ENCODE data around the gene GPR132. TPM values are rescaled to one million over a fixed set of nuclear protein-coding genes. Genes with fewer than 3 reads are reported as not detected.
A peak's percentile ranks its signal among the peaks of the same experiment; 100 is the strongest.

Gene GPR132
- total and polyA plus RNA-seq, 12 donors: 0.19 to 4.1 (median 0.82) TPM

DNA sequence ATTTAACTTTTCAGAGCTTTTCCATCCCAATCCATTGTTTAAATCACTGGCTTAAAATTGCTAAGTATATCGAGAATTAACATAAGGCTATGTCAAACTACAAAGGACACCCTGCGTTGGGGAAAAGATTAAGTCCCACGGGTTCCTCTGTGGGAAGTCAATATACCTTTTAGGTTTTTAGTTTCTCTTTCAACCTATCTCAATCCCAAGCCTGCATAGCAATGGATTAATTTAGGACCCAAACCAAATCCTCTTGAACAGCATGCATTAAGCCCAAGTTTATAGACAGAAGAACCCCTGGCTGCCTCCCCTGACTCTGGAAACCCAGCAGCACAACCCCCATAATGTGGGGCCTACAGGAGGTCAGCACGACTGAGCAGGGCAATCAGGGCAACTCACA, 50.6 kb downstream of the GPR132 start:
- intact Hi-C loops (cut with DNase I): no loop called here
- TF ChIP-seq, protein P1, sequence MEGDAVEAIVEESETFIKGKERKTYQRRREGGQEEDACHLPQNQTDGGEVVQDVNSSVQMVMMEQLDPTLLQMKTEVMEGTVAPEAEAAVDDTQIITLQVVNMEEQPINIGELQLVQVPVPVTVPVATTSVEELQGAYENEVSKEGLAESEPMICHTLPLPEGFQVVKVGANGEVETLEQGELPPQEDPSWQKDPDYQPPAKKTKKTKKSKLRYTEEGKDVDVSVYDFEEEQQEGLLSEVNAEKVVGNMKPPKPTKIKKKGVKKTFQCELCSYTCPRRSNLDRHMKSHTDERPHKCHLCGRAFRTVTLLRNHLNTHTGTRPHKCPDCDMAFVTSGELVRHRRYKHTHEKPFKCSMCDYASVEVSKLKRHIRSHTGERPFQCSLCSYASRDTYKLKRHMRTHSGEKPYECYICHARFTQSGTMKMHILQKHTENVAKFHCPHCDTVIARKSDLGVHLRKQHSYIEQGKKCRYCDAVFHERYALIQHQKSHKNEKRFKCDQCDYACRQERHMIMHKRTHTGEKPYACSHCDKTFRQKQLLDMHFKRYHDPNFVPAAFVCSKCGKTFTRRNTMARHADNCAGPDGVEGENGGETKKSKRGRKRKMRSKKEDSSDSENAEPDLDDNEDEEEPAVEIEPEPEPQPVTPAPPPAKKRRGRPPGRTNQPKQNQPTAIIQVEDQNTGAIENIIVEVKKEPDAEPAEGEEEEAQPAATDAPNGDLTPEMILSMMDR (IDR thresholded peaks at IDR 0.05): no peak
- WGBS, 2 donors: 76 to 77% methylated on average over 4 of the region's 4 CpGs

DNA sequence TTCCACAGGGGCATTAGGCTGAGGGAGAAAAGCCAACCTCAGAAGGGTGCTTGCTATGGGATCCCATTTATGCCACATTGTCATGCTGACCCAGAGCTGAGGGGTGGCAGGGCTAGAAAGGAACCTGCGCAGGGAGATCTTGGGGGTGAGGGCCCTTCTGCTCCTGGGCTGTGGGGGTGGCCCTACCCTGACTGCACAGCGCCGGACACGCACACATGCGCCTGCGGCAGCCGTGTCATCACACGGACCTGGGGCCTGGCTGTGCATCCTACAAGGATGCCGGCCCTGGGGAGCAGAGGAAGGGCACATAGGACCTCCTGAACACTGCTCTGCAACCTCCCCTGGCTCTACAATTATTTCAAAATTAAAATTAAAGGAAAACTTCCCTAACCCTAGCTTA, 51.2 kb downstream of the GPR132 start:
- TF ChIP-seq, protein P1 (IDR thresholded peaks at IDR 0.05): no peak
- Histone ChIP-seq H3K36me3 (peaks cover 0 to 33% (median 4%) of the 10 kb centered on the region in 9 donors), H3K9me3 (no peaks in the 10 kb centered on the region), H3K27me3 (no peaks in the 10 kb centered on the region), H3K27ac (no peak overlapping the region), H3K4me1 (peaks cover 0 to 42% (median 15%) of the 10 kb centered on the region in 9 donors), H3K4me3 (no peak overlapping the region)
- DNase-seq: no peak
- ATAC-seq: peak in 1 of 8 donors; percentile 35
- 88 to 89% methylated on average over 9 of the region's 9 CpGs for WGBS, 2 donors
- intact Hi-C loops (cut with DNase I): no loop called here

More for the DNA sequence above, 50.6 kb downstream of the GPR132 start:
- Histone ChIP-seq H3K27me3 (no peaks in the 10 kb centered on the region), H3K27ac (no peak overlapping the region), H3K4me1 (peaks cover 0 to 48% (median 21%) of the 10 kb centered on the region in 9 donors), H3K9me3 (no peaks in the 10 kb centered on the region), H3K4me3 (no peak overlapping the region), H3K36me3 (peaks cover 0 to 27% (median 4%) of the 10 kb centered on the region in 9 donors)
- no peak for ATAC-seq
- no peak for DNase-seq

DNA sequence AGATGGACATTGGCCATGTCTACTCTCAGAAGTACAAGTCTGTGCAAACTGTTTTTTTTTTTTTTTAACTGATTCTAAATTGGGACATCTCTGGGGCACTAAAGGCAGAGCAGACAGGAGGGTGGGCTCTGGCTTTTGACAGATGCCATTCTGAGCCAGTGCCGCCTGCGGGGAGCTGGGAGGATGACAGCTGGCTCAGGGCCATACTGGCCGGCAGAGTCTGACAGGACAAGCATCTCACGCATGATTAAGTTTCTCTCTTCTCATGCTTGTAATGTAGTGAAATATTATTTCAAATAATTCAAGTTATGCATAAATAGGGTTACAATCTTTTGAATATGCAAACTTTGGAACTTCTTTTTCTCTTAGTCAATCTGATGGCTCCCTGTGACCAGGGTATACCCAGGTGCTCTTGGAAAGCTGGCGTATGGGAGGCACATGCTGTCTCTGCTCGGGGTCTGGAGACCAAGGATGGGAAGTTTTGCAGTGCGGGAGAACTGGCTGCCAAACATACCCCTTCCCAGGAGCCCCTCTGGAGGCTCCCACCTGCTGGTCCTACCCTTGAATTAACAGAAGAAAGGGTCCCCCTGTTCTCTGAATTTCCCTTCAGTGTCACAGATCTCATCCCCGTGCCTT, 52.0 kb downstream of the GPR132 start:
- no peak overlapping the region for H3K4me3 ChIP-seq
- WGBS, 2 donors: 34 to 40% methylated on average over 8 of the region's 8 CpGs
- no peaks in the 10 kb centered on the region for H3K9me3 ChIP-seq
- DNase-seq (peak; percentile 31 to 50), ATAC-seq (peak in 7 of 8 donors; percentile 44 to 91 (median 69))
- H3K4me1 ChIP-seq: peaks cover 0 to 36% (median 8%) of the 10 kb centered on the region in 9 donors
- H3K36me3 ChIP-seq: peaks cover 0 to 41% (median 4%) of the 10 kb centered on the region in 9 donors
- no peak overlapping the region for H3K27ac ChIP-seq
- no peaks in the 10 kb centered on the region for H3K27me3 ChIP-seq
- TF ChIP-seq, protein P1 (IDR thresholded peaks at IDR 0.05): peak in 5 of 9 donors; percentile 22 to 40 (median 25)
- intact Hi-C loops (cut with DNase I): no loop called here

DNA sequence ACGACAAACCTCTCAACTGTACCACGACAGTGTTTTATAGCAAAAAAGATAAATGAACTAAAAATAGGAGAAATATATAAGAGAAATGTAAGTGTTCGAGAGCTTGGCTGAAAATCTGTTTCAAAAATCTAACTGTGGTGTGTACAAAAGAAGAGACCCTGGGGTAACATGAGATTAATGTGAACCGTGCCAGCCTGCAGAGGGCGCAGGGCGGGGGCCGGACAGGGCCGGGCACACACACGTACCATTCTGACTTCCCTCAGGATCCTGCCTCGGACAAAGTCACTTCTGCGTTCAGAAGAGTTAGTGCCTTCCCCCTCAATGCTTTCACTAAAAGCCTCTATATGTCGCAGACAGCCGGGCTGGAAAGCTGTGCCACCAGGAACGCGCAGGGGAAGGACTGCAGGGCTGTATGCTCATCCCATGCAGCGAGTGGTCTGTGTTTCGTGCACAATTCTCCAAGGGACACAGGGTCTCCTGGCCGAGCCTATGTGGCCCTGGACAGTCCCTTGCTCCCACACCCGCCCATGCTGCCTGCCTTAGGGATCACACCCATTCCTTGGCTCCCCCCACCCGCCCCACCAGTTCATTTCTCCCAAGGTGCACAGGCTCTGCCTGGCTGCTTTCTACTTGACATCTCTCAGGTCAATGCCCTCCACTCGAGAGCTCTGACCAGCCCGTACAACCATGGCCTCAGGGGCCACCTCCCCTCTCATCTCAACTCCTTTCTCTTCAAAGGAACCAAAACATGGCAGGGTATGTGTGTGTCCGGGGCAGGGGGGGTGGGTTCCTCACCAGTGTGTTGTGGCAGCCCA, 52.9 kb downstream of the GPR132 start:
- Histone ChIP-seq H3K9me3 (no peaks in the 10 kb centered on the region), H3K27me3 (no peaks in the 10 kb centered on the region), H3K36me3 (peaks cover 0 to 46% (median 4%) of the 10 kb centered on the region in 9 donors), H3K4me3 (no peak overlapping the region), H3K27ac (no peak overlapping the region), H3K4me1 (peaks cover 0 to 30% (median 8%) of the 10 kb centered on the region in 9 donors)
- DNase-seq (peak in 1 of 2 donors; percentile 35), ATAC-seq (peak in 6 of 8 donors; percentile 53 to 83 (median 76))
- intact Hi-C loops (cut with DNase I): no loop called here
- TF ChIP-seq, protein P1 (IDR thresholded peaks at IDR 0.05): peak in 8 of 9 donors; percentile 16 to 53 (median 38)
- 54 to 75% methylated on average over 23 of the region's 23 CpGs for WGBS, 2 donors

All from heart right ventricle (tissue), 16 donors.